A549 (cell line): ENCODE data around the gene DOCK9.

ENCODE experiments used
- POLR2A ChIP-seq: IDR thresholded peaks from 2 replicates; pipeline ENCODE4 v1.6.1; 2012; ENCODE audit warnings: mild to moderate bottlenecking, low read length
- TF ChIP-seq, protein P1 (sequence below): fragments of >200 bp; sonication (Bioruptor Twin); formaldehyde crosslinking; IDR thresholded peaks from 3 replicates; pipeline ENCODE4 v1.5.1; 2016

DNA sequence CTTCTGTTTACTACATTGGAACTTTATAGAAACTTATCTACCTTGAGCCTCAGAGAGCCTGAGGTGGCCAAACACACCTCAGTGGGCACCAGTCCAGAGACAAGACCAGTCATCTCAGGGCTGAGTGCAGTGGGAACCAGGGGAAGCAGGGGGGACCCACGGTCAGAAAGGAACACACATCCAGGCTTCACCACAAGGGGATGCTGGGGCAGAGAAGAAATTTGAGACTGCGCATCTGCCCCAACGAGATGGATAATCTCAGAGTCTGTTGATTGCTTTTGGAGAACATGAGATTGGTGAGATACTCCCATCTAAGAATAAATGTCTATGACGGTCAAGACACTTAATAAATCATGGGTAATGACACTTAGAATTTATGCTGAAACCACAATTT, 98.7 kb downstream of the DOCK9 start:
- no peak for TF ChIP-seq POLR2A
- TF ChIP-seq, protein P1, sequence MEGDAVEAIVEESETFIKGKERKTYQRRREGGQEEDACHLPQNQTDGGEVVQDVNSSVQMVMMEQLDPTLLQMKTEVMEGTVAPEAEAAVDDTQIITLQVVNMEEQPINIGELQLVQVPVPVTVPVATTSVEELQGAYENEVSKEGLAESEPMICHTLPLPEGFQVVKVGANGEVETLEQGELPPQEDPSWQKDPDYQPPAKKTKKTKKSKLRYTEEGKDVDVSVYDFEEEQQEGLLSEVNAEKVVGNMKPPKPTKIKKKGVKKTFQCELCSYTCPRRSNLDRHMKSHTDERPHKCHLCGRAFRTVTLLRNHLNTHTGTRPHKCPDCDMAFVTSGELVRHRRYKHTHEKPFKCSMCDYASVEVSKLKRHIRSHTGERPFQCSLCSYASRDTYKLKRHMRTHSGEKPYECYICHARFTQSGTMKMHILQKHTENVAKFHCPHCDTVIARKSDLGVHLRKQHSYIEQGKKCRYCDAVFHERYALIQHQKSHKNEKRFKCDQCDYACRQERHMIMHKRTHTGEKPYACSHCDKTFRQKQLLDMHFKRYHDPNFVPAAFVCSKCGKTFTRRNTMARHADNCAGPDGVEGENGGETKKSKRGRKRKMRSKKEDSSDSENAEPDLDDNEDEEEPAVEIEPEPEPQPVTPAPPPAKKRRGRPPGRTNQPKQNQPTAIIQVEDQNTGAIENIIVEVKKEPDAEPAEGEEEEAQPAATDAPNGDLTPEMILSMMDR, result no peak
